ENCODE data around the gene STRBP. TPM values are rescaled to one million over a fixed set of nuclear protein-coding genes. Genes with fewer than 3 reads are reported as not detected.
A peak's percentile ranks its signal among the peaks of the same experiment; 100 is the strongest.

STRBP gene
- total RNA-seq, 1 experiment from 2014 or later, result 74.0 TPM

DNA sequence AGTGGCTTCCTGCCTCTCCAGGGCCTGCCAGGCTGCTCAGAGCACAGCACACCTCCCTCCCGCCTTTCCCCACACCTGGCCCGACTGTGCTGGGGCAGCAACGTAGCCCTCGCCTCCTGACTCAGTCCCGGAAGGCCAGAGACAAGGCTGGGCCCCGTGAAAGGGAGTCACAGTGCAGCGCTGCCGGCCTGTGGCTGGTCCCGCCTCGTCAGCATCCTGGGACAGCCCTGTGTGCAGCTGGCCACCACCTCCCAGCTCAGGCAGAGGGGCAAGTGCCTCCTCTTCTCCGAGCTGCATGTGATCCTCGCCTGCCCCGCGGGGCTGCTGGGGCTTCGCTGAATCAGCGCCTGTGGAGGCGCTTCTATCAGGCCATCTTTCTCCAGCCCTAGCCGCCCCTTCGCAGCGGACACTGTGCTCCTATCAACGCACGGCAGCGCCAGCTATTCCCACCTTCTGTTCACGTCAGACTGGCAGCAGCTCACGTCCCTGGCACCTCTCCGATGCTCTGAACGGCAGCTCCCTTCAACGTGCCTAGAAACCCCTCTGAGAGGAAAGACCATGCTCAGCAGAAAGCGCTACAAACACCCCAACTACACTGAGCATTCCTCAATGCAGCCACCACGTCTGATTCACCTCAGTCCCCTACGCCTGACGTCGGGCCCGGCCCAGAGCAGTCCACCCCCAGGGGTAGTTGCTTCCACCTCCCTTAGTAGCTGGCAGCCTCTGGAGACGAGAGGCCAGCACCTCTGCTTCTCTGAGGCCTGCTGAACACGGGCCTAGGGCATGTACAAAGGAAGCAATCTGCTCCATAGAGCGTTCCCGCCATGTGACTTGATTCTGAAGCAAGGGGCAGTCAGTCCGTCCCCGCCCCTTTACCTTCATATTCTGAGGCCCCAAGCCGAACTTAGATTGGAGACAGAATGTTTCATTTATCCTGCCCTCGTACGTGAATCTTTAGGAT is 156.1 kb downstream of the STRBP start:
- H4K91ac ChIP-seq (ENCODE audit: insufficient read length, low read depth, low read length), result no peak overlapping the region
- no peaks in the 10 kb centered on the region; the same call in 1 of the 2 replicates for H3K27me3 Mint-ChIP-seq (ENCODE audit: low read depth)
- no peak overlapping the region for H3K4ac ChIP-seq (ENCODE audit: low read depth, low read length)
- H3K79me1 ChIP-seq (ENCODE audit: insufficient read depth, low read depth, low read length, poor library complexity, severe bottlenecking), result no peaks in the 10 kb centered on the region
- H2BK5ac ChIP-seq (ENCODE audit: insufficient read length, low read length), result no peak overlapping the region
- no peaks in the 10 kb centered on the region for H3K9me3 Mint-ChIP-seq
- H3K9ac ChIP-seq (ENCODE audit: extremely low read depth, insufficient read length, low read length), result no peak overlapping the region
- no peak overlapping the region for H4K8ac ChIP-seq (replicated peaks; ENCODE audit: insufficient read length, low read depth, low read length)
- H2BK120ac ChIP-seq (ENCODE audit: low read depth, low read length, poor library complexity, severe bottlenecking), result no peak overlapping the region
- no peak overlapping the region for H3K18ac ChIP-seq (ENCODE audit: insufficient read length, low read depth, low read length)
- H3K27ac Mint-ChIP-seq, result peak overlapping the region; percentile 90 to 94 (median 94)
- no peaks in the 10 kb centered on the region for H3K23me2 ChIP-seq (ENCODE audit: insufficient read length, low read depth, low read length, poor library complexity, severe bottlenecking)
- no peaks in the 10 kb centered on the region for H3K79me2 ChIP-seq (ENCODE audit: insufficient read depth, low read length)
- no peak overlapping the region; the same call in 1 of the 2 replicates for H3K14ac ChIP-seq (ENCODE audit: insufficient read depth, low read length)
- no peaks in the 10 kb centered on the region for H3K4me1 ChIP-seq (ENCODE audit: insufficient read depth, low read length)
- no peak overlapping the region for H2AFZ ChIP-seq (ENCODE audit: low read length)
- no peak overlapping the region for H2AK5ac ChIP-seq (ENCODE audit: insufficient read length, low read length)
- peaks cover 11 to 12% of the 10 kb centered on the region in 2 experiments for H3K4me1 Mint-ChIP-seq
- H4K20me1 ChIP-seq (ENCODE audit: control insufficient read depth, insufficient read depth, insufficient read length), result no peaks in the 10 kb centered on the region
- no peak overlapping the region for H3K56ac ChIP-seq (ENCODE audit: insufficient read length, low read depth, low read length)
- peaks cover 29 to 47% (median 33%) of the 10 kb centered on the region in 3 experiments for H3K36me3 Mint-ChIP-seq (ENCODE audit: insufficient read depth in 1 of 3, low read depth in 3 of 3)
- TF ChIP-seq, protein P1, sequence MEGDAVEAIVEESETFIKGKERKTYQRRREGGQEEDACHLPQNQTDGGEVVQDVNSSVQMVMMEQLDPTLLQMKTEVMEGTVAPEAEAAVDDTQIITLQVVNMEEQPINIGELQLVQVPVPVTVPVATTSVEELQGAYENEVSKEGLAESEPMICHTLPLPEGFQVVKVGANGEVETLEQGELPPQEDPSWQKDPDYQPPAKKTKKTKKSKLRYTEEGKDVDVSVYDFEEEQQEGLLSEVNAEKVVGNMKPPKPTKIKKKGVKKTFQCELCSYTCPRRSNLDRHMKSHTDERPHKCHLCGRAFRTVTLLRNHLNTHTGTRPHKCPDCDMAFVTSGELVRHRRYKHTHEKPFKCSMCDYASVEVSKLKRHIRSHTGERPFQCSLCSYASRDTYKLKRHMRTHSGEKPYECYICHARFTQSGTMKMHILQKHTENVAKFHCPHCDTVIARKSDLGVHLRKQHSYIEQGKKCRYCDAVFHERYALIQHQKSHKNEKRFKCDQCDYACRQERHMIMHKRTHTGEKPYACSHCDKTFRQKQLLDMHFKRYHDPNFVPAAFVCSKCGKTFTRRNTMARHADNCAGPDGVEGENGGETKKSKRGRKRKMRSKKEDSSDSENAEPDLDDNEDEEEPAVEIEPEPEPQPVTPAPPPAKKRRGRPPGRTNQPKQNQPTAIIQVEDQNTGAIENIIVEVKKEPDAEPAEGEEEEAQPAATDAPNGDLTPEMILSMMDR (conservative IDR thresholded peaks at IDR 0.05), result no peak
- H2BK20ac ChIP-seq (ENCODE audit: low read depth, low read length, poor library complexity, severe bottlenecking), result no peak overlapping the region
- no peak overlapping the region for H3T11ph ChIP-seq (ENCODE audit: low read length)
- H3K4me3 Mint-ChIP-seq, result no peak overlapping the region
- H3K27ac ChIP-seq (ENCODE audit: insufficient read length, low read depth, low read length), result no peak overlapping the region
- H3K23ac ChIP-seq (ENCODE audit: insufficient read length, low read depth, low read length), result no peak overlapping the region
- no peaks in the 10 kb centered on the region for H3K9me3 ChIP-seq (ENCODE audit: control insufficient read depth, low read depth, low read length)
- no peak overlapping the region for H2BK15ac ChIP-seq (ENCODE audit: low read depth, low read length)
- no peak overlapping the region for H2BK12ac ChIP-seq (ENCODE audit: insufficient read length, low read depth, low read length)
- WGBS (ENCODE audit: extremely low coverage, insufficient read length, low lambda C conversion rate), result no CpG with 5 or more reads among the region's 43 CpGs
- H3K4me2 ChIP-seq (ENCODE audit: insufficient read depth, insufficient read length, low read length), result no peak overlapping the region
- H4K5ac ChIP-seq (ENCODE audit: insufficient read length, low read depth, low read length), result no peak overlapping the region
- peak; percentile 73 for DNase-seq
- H3K27me3 ChIP-seq (ENCODE audit: insufficient read depth, low read length), result no peaks in the 10 kb centered on the region
